GM12878 (cell line): Measurements from ENCODE around the gene C1QTNF5.

Experiments used
- ATF3 ChIP-seq: IDR thresholded peaks from 2 replicates; pipeline ENCODE4 v1.6.1; 2011; ENCODE audit warnings: low read depth, mild to moderate bottlenecking, low read length, moderate library complexity, borderline replicate concordance; ENCODE audit errors: extremely low read depth
- BRCA1 ChIP-seq: IDR thresholded peaks from 2 replicates; pipeline ENCODE4 v1.6.1; 2011; ENCODE audit warnings: low read depth, low read length, improper control_type of control experiment
- CTCF ChIP-seq, 3 experiments: IDR thresholded peaks in 2 of 3; conservative IDR thresholded peaks in 1 of 3; 2 replicates each; pipeline ENCODE4 v1.5.1; 2011; ENCODE audit warnings: low read depth in 3 of 3, low read length in 3 of 3, mild to moderate bottlenecking in 3 of 3, control low read depth in 2 of 3, moderate library complexity in 2 of 3, inconsistent platforms in 1 of 3, mixed read lengths in 1 of 3; ENCODE audit not compliant: control insufficient read depth in 2 of 3, insufficient read depth in 1 of 3; ENCODE audit errors: extremely low read depth in 1 of 3
- CUX1 ChIP-seq: IDR thresholded peaks from 2 replicates; pipeline ENCODE4 v1.6.1; 2012; ENCODE audit warnings: improper control_type of control experiment, low read depth, low read length; ENCODE audit not compliant: insufficient replicate concordance
- EGR1 ChIP-seq, 2 experiments: IDR thresholded peaks; 1 replicate in 1 of 2; 2 replicates in 1 of 2; pipeline ENCODE4 v1.6.1; 2011 to 2012; ENCODE audit warnings: low read depth in 2 of 2, low read length in 2 of 2, borderline replicate concordance in 1 of 2, mild to moderate bottlenecking in 1 of 2, moderate library complexity in 1 of 2
- IRF3 ChIP-seq: fragments of 450-650 bp; IDR thresholded peaks from 2 replicates; pipeline ENCODE4 v1.6.1; 2014; ENCODE audit warnings: mild to moderate bottlenecking
- MEF2A ChIP-seq: IDR thresholded peaks from 2 replicates; pipeline ENCODE4 v1.6.1; 2011; ENCODE audit warnings: low read depth, mild to moderate bottlenecking, low read length, moderate library complexity; ENCODE audit not compliant: insufficient read depth
- MLLT1 ChIP-seq: fragments of 450-650 bp; IDR thresholded peaks from 2 replicates; pipeline ENCODE4 v1.6.1; 2016; ENCODE audit warnings: mild to moderate bottlenecking
- PAX8 ChIP-seq: fragments of 450-650 bp; IDR thresholded peaks from 2 replicates; pipeline ENCODE4 v1.6.1; 2017; ENCODE audit warnings: mild to moderate bottlenecking, moderate library complexity
- POLR2A ChIP-seq: IDR thresholded peaks from 2 replicates; pipeline ENCODE4 v1.6.1; 2011; ENCODE audit warnings: low read depth, mild to moderate bottlenecking, low read length
- TARDBP ChIP-seq: IDR thresholded peaks from 2 replicates; pipeline ENCODE4 v1.6.1; 2016; ENCODE audit warnings: borderline replicate concordance

DNA sequence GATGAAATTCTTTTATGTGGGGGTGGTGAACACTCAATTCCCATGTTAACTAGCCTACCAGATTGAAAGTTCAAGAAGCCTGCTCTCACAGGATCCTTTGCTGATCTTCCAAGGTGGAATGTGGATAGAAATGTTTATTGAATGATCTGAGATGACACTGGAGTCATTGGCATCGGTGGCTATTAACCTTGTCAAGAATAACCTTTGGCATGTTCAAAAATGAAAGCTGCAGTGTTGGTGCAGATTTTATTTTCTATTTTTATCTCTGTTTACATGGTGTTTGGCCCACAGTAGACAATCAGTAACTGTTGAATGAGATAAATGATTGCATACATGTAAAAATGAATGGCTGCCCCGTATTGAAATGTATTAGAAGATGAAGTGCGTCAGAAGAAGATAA lies 42.7 kb downstream of the C1QTNF5 start:
- TF ChIP-seq CTCF (IDR thresholded peaks at IDR 0.05 in 2 of 3, conservative IDR thresholded peaks at IDR 0.05 in 1 of 3; ENCODE audit: control insufficient read depth in 2 of 3, extremely low read depth in 1 of 3, insufficient read depth in 1 of 3, low read depth in 3 of 3, low read length in 3 of 3) (no peak), TARDBP (no peak), IRF3 (no peak), MEF2A (no peak), BRCA1 (no peak), CUX1 (no peak), EGR1 (IDR thresholded peaks at IDR 0.05; ENCODE audit: borderline replicate concordance in 1 of 2, low read depth in 2 of 2, low read length in 2 of 2) (no peak), ATF3 (no peak), POLR2A (no peak), MLLT1 (no peak), PAX8 (no peak)
